ENCODE data around the gene AP1G1. TPM values are rescaled to one million over a fixed set of nuclear protein-coding genes. Genes with fewer than 3 reads are reported as not detected.
A peak's percentile ranks its signal among the peaks of the same experiment; 100 is the strongest.

AP1G1 gene
- polyA plus RNA-seq, 1 of the 3 experiments (the other 2 are of a cell fraction) = 23.8 TPM

DNA sequence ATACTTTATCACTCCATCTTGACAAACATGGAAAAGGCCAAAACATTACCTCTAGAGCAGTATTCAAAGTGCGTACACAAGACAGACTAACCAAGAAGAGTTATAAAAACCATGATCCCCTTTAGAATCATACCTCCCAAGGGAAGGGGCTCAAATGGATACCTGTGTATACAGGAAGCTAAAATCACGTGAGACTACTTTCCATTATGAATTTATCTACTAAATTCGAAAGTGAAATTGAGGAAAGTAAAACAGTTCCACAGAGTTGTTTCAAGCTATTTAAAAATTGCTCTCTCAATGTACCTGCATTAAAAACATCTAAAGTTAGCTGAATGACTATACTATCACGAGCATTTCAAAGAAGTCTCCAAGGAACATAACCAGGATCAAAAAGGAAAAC lies 32.7 kb downstream of the AP1G1 start:
- TF ChIP-seq RFX5 (IDR thresholded peaks at IDR 0.05; ENCODE audit: low read length) = no peak
- CTCF ChIA-PET = interaction anchor here (1.0 kb wide), 1 partner anchor 349 kb away, joined by 3 read pairs; no protein-coding TSS in a partner anchor
- Histone ChIP-seq H3K4me2 (no peak overlapping the region), H3F3A (replicated peaks; ENCODE audit: insufficient read depth) (peaks cover 12% of the 10 kb centered on the region), H3K36me3 (replicated peaks in 1 of 2; ENCODE audit: control insufficient read depth in 1 of 2, insufficient read depth in 2 of 2, low read length in 1 of 2) (peaks cover 27 to 47% of the 10 kb centered on the region in 2 experiments), H3K9ac (no peak overlapping the region), H3K4me1 (ENCODE audit: control insufficient read depth in 1 of 2, insufficient read depth in 2 of 2, low read depth in 1 of 2, low read length in 1 of 2) (no peaks in the 10 kb centered on the region; a peak in 1 of 4 replicates), H3K79me2 (ENCODE audit: insufficient read depth) (peaks cover 73% of the 10 kb centered on the region), H3K9me3 (no peaks in the 10 kb centered on the region), H3K9me2 (no peaks in the 10 kb centered on the region), H3K4me3 (ENCODE audit: low read depth in 2 of 2, low read length in 1 of 2) (no peak overlapping the region), H4K20me1 (ENCODE audit: insufficient read depth) (peaks cover 50% of the 10 kb centered on the region; the same call in 1 of the 2 replicates), H3K27ac (ENCODE audit: low read depth in 2 of 2, low read length in 1 of 2) (no peak overlapping the region), H3K27me3 (ENCODE audit: insufficient read depth) (no peaks in the 10 kb centered on the region), H2AFZ (ENCODE audit: low read depth) (no peak overlapping the region)
- POLR2A ChIA-PET = no interaction called here
- WGBS (ENCODE audit: low lambda C conversion rate) = 95% methylated on average over 4 of the region's 4 CpGs
- no peak for DNase-seq

DNA sequence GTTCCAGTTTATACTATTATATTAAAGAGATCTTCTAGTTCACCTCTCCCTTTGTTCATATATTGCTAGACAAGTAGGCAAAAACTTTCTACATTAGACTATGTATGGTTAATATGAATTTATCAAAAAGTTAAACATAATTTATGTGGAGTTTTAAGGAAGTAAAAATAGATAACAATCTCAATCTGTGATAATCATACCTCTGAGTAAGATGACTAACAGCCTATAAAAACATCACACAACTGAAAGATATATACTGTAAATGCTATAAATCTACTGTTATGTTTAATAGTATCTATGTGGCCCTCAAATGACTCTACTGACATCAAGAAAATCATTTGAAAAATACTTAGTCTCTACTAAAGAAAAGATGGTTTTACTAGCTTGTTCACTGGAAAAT lies 37.1 kb downstream of the AP1G1 start:
- Histone ChIP-seq H4K20me1 (ENCODE audit: insufficient read depth) (peaks cover 25% of the 10 kb centered on the region; the same call in 1 of the 2 replicates), H3K36me3 (replicated peaks in 1 of 2; ENCODE audit: control insufficient read depth in 1 of 2, insufficient read depth in 2 of 2, low read length in 1 of 2) (peaks cover 51 to 79% of the 10 kb centered on the region in 2 experiments), H3K4me2 (no peak overlapping the region), H3K9me3 (no peaks in the 10 kb centered on the region), H3K9me2 (no peaks in the 10 kb centered on the region), H3K27ac (ENCODE audit: low read depth in 2 of 2, low read length in 1 of 2) (peak overlapping the region in 1 of 2 experiments; percentile 37; a peak in 2 of 4 replicates), H3F3A (replicated peaks; ENCODE audit: insufficient read depth) (peaks cover 26% of the 10 kb centered on the region), H2AFZ (ENCODE audit: low read depth) (no peak overlapping the region), H3K4me1 (ENCODE audit: control insufficient read depth in 1 of 2, insufficient read depth in 2 of 2, low read depth in 1 of 2, low read length in 1 of 2) (peaks cover 0 to 11% of the 10 kb centered on the region in 2 experiments; a peak in 2 of 4 replicates), H3K4me3 (ENCODE audit: low read depth in 2 of 2, low read length in 1 of 2) (no peak overlapping the region), H3K9ac (no peak overlapping the region), H3K79me2 (ENCODE audit: insufficient read depth) (peaks cover 41% of the 10 kb centered on the region), H3K27me3 (ENCODE audit: insufficient read depth) (no peaks in the 10 kb centered on the region)
- no peak for TF ChIP-seq RXRA (IDR thresholded peaks at IDR 0.05; ENCODE audit: borderline replicate concordance, low read depth)
- no peak for TF ChIP-seq ELF1 (IDR thresholded peaks at IDR 0.05)
- TF ChIP-seq RFX5 (IDR thresholded peaks at IDR 0.05; ENCODE audit: low read length) = no peak
- TF ChIP-seq, protein P1, sequence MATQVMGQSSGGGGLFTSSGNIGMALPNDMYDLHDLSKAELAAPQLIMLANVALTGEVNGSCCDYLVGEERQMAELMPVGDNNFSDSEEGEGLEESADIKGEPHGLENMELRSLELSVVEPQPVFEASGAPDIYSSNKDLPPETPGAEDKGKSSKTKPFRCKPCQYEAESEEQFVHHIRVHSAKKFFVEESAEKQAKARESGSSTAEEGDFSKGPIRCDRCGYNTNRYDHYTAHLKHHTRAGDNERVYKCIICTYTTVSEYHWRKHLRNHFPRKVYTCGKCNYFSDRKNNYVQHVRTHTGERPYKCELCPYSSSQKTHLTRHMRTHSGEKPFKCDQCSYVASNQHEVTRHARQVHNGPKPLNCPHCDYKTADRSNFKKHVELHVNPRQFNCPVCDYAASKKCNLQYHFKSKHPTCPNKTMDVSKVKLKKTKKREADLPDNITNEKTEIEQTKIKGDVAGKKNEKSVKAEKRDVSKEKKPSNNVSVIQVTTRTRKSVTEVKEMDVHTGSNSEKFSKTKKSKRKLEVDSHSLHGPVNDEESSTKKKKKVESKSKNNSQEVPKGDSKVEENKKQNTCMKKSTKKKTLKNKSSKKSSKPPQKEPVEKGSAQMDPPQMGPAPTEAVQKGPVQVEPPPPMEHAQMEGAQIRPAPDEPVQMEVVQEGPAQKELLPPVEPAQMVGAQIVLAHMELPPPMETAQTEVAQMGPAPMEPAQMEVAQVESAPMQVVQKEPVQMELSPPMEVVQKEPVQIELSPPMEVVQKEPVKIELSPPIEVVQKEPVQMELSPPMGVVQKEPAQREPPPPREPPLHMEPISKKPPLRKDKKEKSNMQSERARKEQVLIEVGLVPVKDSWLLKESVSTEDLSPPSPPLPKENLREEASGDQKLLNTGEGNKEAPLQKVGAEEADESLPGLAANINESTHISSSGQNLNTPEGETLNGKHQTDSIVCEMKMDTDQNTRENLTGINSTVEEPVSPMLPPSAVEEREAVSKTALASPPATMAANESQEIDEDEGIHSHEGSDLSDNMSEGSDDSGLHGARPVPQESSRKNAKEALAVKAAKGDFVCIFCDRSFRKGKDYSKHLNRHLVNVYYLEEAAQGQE (IDR thresholded peaks at IDR 0.05; ENCODE audit: low read depth, low read length) = no peak
- no peak for TF ChIP-seq NFIC (IDR thresholded peaks at IDR 0.05; ENCODE audit: borderline replicate concordance)
- no peak for TF ChIP-seq NRF1 (IDR thresholded peaks at IDR 0.05; ENCODE audit: low read depth, low read length)
- TF ChIP-seq, protein P2, sequence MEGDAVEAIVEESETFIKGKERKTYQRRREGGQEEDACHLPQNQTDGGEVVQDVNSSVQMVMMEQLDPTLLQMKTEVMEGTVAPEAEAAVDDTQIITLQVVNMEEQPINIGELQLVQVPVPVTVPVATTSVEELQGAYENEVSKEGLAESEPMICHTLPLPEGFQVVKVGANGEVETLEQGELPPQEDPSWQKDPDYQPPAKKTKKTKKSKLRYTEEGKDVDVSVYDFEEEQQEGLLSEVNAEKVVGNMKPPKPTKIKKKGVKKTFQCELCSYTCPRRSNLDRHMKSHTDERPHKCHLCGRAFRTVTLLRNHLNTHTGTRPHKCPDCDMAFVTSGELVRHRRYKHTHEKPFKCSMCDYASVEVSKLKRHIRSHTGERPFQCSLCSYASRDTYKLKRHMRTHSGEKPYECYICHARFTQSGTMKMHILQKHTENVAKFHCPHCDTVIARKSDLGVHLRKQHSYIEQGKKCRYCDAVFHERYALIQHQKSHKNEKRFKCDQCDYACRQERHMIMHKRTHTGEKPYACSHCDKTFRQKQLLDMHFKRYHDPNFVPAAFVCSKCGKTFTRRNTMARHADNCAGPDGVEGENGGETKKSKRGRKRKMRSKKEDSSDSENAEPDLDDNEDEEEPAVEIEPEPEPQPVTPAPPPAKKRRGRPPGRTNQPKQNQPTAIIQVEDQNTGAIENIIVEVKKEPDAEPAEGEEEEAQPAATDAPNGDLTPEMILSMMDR (IDR thresholded peaks at IDR 0.05) = no peak
- ChIA-PET POLR2A (interaction anchor here (0.6 kb wide), 1 partner anchor 9 kb away, joined by 3 read pairs; no protein-coding TSS in a partner anchor), CTCF (interaction anchor here (0.7 to 0.8 kb wide), 3 partner anchors 111 to 190 kb away, joined by 3 read pairs; no protein-coding TSS in a partner anchor)
- no peak for DNase-seq

Measured in SK-N-SH (cell line).